Effector CD8-positive, alpha-beta T cell (primary cell): ENCODE data around the gene SCN4A.
A peak's percentile ranks its signal among the peaks of the same experiment; 100 is the strongest.
"Not testable (repeated sequence)": the region's sequence is repeated elsewhere in the genome, so short reads cannot be mapped to it uniquely, and the experiment has no call there.

ENCODE experiments used
- DNase-seq: peaks from one replicate; lab custom pipeline; 2025; lab: John Stamatoyannopoulos, UW

The SCN4A gene

GRCh38 chr17:63916566-63917185 is 56.0 kb downstream of the SCN4A start:
- DNase-seq = no peak

- DNase-seq = not testable (repeated sequence)
These were observed 57.0 kb downstream of the SCN4A start for GRCh38 chr17:63915753-63916152.

GRCh38 chr17:63914471-63914870 is 58.2 kb downstream of the SCN4A start:
- DNase-seq = no peak

- DNase-seq = peak; percentile 57
These were observed 61.0 kb downstream of the SCN4A start for GRCh38 chr17:63911657-63912100.

- no peak for DNase-seq
These were observed 61.6 kb downstream of the SCN4A start, which contains the start of gene CSHL1 for GRCh38 chr17:63911041-63911635. Gene CSHL1 (minus strand): TSS chr17:63911258. CDS start chr17:63911196, 62 bp downstream.

- no peak for DNase-seq
These were observed 62.6 kb downstream of the SCN4A start for GRCh38 chr17:63910096-63910495.

GRCh38 chr17:63909586-63909985 is 63.1 kb downstream of the SCN4A start:
- DNase-seq = not testable (repeated sequence)

GRCh38 chr17:63907161-63907778 is 65.4 kb downstream of the SCN4A start:
- DNase-seq = not testable (repeated sequence)

- not testable (repeated sequence) for DNase-seq
These were observed 67.9 kb downstream of the SCN4A start for GRCh38 chr17:63904796-63905195.

- DNase-seq = not testable (repeated sequence)
These were observed 68.9 kb downstream of the SCN4A start for GRCh38 chr17:63903787-63904201.

GRCh38 chr17:63901971-63902370 is 70.7 kb downstream of the SCN4A start:
- DNase-seq = not testable (repeated sequence)

GRCh38 chr17:63898899-63899798 is 73.6 kb downstream of the SCN4A start:
- DNase-seq = not testable (repeated sequence)

- not testable (repeated sequence) for DNase-seq
These were observed 76.0 kb downstream of the SCN4A start, which contains the start of gene CSH1 for GRCh38 chr17:63896524-63897354. Gene CSH1 (minus strand): TSS chr17:63896574. CDS start chr17:63896511, 63 bp downstream.

- DNase-seq = not testable (repeated sequence)
These were observed 77.9 kb downstream of the SCN4A start for GRCh38 chr17:63894821-63895220.

- DNase-seq = not testable (repeated sequence)
These were observed 78.7 kb downstream of the SCN4A start for GRCh38 chr17:63894021-63894420.

GRCh38 chr17:63892316-63893037 is 80.2 kb downstream of the SCN4A start:
- not testable (repeated sequence) for DNase-seq

- DNase-seq = not testable (repeated sequence)
These were observed 83.5 kb downstream of the SCN4A start for GRCh38 chr17:63889026-63889848.
